Activated CD4-positive, alpha-beta T cell treated with anti-CD3 and anti-CD28 coated beads, Interleukin-10, Interleukin-2, amounts not matched to agents 100 ng/mL and 50 ng/mL, durations not matched to agents 16 hours and 8 hours (primary cell): ENCODE data around the gene PROC.
"Not testable (repeated sequence)": the region's sequence is repeated elsewhere in the genome, so short reads cannot be mapped to it uniquely, and the experiment has no call there.

Experiments used
- DNase-seq: peaks from one replicate; pipeline ENCODE4 v3.0.0-alpha.2; 2020

Gene PROC

DNA sequence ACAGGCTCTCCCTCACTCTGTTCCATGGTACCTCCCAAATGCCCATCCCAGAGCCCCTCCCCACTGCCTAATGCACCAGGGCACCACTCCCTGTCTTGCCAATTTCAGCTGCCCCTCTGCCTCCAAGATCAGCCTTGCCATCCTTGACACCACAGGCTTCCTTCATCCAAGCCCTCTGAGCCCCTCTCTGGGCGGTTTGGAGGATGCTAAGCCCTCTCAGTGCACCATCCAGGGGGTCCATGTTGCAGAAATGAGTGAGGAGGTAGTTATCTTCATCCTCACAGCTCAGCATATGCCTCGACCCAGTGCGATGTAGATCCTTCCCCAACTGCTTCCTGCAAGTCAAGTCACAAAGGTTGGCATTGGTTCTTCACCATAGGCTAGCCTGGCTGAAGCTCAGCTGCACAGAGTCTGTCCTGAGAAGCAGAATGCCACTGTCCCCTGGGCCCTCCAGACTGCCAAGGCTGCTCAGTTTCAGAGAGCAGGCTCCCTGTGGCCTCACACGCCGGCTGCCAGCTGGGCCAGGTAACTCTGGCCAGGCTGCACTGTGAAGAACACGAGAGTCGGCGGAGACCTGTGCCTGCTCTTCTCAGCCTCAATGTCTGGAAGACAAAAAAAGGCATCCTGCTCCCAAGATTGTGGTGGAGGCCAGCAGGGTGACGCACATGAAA lies 20.5 kb upstream of the PROC start:
- no peak for DNase-seq

DNA sequence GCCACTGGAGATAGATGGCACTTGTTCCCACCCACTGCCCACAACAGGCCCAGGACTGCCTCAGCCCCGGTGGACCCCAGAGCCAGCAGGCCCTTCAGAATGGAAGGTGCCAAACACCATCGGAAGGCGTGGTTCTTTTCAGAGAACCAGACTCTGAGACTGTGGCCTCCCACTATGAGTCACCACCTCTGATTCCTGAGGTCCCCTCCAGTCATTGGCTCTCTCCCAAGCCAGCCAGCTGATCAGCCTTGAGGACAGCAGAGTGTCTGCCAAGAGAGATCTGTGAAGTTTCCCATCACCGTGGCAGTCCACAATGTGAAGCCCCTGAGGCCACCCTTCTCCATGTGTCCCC lies 20.0 kb upstream of the PROC start:
- peak; percentile 84 for DNase-seq

DNA sequence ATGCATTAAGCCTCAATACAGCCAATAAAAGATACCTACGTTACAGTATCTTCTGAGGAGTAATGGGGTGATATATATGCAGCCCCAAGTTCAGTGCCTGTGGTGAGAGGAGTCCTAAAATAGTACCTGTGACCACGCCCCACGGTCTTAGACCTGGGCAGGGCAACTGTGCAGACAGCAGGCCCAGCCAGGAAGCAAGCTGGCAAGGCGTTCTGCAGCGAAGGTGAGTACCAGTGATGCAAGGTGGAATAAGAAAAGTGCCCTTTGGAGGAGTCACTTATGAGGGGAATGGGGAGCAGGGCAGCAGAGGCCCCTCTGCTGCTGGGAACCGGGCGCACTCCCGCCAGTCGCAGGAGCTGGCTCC lies 17.7 kb upstream of the PROC start:
- DNase-seq: no peak

DNA sequence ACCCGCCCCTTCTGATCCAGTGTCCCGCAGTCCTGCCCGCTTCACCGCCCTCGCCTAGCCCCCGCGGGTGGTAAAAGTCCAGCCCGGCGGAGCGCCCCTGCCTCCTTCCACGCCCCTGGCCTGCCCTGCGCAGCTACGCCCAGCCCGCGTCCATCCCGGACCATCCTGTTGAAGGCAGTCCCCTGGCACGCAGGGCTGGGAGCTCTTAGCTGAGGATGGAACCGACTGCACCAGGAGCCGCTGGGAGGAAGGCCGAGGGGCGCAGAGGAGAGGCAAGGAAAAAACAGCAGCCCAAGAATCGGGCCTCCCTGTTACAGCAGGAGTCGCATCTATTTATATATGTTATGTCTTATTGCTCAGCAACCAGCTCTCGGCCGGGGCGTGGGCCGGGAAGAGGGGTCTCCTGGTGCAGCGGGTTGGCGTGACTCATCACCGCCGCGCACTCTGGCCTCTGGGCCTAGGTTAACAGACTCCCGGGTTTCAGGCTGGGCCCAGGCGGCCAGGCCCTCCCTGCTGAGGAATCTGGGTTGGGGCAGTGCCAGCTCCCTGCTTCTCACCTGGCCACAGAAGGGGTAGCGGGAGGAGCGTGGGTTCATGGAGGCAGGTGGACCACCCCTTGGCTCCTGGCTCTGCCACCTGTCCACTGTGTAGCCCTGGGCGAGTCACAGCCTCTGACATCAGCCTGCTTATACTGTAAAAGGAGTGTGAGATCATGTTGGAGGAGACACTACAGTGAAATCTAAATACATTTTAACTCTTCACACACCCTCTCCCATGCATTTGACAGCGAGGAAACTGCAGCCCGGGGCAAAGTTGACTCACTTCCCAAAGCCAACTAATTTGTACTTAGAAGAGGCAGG lies 17.1 kb upstream of the PROC start:
- peak; percentile 41 for DNase-seq

DNA sequence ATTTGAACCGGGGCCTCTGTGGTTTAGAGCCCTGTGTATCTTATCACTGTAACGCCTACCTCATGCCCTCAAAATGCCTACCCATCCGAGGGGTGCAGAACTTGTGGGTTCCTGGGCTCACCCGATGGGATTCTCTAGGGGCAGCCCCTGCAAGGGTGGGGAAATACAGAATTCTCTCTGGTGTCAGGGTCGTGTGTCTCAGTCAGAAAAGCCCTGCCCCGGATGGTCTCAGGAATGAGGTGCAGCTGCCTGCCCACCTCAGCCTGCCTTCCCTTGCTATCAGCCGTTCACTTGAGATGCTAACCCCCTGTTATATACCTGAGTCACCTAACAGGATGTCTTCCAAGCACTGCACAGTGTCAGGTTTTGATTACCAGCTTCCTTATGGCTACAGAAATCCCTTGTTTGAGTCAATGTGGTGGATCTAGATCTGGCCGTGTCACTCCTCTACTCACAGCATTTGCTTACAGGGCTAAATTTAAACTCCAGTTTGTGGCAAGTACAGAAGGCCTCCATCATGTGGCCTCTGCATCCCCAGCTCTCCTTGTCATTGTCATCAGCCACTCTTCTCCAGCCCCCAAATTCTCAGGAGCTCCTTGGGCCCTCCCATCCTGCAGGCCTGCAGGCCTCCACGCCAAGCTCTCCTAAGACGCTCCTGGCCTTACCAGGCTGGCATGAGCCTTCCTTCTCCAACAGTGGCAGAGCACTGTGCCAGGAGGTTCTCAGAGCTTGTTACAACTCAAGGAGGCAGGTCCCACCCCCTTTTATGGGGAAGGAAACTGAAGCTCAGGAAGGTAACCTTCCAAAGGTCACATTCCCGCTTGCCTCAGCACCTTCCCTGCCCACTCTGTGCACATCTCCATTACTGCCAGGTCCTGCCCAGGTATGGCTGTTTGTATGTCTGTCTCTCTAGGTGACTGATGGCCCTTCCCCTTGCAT lies 16.2 kb upstream of the PROC start:
- DNase-seq: peak; percentile 38

DNA sequence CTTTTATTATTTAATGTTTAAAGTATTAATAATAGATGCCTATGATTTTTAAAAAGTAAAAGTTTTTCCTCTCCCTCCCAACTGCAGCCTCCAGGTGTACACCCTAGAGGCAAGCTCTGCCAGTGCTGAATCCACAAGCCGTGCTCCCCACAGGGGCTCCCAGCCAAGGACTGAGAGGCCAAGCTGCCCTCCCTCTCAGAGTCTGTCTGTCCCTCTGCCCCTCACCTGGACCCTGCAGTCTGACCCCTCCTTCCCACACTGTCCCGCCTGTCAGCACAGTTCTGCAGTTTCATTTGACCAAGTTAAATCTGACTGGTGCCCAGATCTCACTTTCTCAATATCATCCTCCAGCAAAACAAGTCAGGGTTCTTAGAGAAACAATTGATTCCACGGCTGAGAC lies 14.8 kb upstream of the PROC start:
- no peak for DNase-seq

DNA sequence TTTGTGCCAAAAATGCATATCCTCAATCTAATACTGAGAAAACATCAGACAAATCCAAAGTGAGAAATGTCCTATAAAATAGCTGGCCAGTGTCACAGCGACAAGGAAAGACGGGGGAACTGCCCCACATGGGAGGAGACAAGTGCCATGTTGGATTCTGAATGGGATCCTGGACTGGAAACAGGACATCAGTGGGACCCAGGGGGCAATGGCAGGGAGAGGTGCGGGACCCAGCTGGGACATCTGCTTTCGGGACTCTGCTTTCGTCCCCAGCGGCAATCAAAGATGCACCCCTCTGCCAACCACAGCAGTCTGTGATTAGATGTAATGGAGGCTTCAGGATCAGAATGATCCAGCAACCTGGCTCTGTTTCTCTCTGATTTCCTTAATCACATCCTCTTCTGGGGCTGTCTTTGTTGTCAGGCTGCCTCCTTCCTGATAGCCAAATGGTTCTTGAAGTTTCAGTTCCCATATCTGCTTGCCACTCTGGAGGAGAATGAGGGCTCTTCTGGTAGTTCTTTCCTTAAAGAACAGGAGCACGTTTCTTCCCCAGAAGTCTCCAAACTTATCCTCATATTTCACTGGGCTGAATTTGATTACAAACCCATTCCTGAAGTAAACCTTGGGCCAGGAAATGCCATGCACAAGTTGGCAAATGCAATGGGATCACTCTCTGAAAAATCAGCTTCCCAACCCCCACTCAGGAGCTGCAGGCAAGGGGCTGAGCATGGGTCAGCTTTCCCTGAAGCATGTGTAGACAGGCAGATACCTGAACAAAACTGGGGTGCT lies 13.6 kb upstream of the PROC start:
- no peak for DNase-seq

DNA sequence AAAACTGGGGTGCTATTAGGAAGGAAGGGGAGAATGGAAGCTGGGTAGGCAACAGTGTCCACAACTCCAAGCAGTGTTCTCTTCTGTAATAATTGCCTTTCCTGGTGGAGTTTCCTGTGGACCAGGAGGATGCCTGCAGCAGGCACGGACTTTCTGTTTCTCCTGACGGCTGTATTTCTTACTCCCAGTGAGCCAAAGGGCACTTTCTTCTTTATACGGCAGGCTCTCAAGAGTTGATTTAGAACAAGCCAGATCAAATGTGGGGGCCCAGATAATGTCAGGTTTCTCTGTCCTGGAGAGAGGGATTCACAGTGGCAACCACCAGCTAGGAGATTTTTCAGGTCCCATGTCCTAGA lies 13.0 kb upstream of the PROC start:
- no peak for DNase-seq

DNA sequence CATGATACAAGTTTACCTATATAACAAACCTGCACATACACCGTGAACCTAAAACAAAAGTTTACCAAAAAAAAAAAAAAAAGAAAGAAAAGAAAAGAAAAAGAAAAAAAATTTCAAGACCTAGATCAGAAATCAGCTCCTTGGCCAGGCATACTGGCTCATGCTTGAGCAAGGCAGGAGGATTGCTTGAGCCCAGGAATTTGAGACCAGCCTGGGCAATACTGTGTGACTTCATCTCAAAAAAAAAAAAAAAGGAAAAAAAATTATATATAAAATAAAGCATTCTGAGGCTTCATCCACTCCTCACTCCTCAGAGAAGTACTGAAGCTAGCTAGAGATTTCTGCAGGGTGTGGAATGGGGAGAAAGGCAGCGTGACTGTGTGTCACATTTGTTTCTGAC lies 11.8 kb upstream of the PROC start:
- no peak for DNase-seq

DNA sequence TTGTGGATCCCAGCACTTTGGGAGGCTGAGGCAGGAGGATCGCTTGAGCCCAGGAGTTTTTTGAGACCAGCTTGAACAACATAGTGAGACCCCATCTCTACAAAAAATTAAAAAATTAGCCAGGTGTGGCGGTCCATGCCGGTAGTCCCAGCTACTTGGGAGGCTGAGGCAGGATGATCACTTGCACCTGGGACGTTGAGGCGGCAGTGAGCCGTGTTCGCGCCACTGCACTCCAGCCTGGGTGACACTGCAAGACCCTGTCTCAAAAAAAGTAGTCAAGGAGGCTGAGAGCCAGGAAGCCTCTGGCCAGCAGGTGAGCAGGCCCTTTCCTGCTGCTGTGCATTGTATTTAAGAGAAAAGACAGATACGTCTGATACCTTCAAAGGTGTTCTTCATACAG lies 11.1 kb upstream of the PROC start:
- DNase-seq: no peak

DNA sequence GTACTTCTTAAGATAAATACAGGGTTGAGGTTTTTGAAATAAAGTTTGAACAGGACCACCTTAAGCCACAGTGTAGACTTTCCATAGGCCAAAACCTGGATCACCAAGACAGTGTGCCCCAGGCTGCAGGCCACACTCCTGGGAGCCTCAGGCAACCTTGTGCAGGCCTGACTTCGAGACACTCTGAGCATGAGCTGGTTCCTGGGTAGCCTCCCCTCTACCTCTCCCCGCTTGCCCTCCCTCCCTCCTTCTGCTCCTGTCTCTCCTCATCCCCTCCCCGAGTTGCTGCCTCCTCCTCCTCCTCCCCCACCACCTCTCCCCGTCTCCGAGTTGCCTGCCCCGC lies 10.6 kb upstream of the PROC start:
- DNase-seq: no peak

DNA sequence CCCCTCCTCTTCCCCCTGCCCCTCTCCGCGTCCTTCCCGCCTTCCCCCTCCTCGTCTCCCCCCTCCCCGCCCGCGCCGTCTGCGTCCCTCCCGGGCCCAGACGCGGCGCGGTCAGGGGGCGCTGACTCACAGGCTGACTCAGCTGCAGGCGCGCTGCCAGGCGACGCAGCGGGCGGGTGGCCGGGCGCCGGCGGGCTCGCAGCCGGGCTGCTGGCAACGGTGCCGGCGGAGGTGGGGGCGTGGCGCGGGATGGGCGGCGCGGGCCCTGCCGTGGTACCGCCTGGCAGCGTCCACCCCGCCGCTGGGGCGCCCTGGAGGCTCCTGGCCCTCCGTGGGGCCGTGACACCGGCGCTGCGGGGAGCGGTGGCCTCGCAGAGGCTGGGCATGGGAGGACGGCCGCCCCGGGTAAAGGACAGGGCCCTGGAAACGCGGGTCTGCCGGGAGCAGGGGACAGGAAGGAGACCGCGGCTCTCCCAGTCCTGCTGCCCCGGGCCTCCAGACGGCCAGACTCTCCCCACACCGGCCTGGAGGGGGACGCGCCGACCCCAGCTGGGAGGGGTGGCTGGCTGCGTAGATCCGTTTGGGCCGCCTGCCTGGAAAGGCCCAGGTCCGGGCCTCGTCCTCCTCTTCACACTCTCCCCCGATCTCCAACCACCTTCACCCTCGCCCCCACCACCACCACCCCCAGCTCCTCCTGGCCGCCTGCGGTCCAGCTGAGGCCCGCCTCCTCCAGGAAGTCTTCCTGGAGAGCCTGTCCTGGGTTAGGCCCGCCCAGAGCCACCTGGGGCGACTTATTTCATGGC lies 10.0 kb upstream of the PROC start:
- peak; percentile 92 for DNase-seq

DNA sequence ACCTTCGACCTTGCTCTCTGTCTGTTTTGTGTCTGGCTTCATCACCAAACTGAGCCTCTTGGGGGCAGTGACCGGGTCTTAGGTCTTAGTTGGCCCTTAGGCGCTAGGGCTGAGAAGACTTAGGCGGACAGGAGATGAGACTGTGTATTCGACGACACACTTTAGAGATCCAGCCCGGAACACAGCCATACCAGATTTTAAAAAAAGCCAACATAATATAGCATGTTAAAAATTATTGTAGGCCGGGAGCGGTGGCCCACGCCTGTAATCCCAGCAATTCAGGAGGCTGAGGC lies 9.5 kb upstream of the PROC start:
- DNase-seq: no peak

DNA sequence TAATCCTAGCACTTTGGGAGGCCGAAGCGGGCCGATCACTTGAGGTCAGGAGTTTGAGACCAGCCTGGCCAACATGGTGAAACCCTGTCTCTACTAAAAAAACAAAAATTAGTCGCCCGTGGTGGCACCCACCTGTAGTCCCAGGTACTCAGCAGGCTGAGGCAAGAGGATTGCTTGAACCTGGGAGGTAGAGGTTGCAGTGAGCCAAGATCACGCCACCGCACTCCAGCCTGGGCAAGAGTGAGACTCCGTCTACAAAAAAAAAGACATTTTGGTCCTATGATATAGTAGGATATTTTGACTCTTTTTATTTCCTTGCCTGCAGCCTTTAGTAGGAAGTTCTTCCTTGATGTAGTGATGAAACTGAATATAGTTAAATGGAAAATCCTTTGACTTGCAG lies 8.5 kb upstream of the PROC start:
- DNase-seq: not testable (repeated sequence)

DNA sequence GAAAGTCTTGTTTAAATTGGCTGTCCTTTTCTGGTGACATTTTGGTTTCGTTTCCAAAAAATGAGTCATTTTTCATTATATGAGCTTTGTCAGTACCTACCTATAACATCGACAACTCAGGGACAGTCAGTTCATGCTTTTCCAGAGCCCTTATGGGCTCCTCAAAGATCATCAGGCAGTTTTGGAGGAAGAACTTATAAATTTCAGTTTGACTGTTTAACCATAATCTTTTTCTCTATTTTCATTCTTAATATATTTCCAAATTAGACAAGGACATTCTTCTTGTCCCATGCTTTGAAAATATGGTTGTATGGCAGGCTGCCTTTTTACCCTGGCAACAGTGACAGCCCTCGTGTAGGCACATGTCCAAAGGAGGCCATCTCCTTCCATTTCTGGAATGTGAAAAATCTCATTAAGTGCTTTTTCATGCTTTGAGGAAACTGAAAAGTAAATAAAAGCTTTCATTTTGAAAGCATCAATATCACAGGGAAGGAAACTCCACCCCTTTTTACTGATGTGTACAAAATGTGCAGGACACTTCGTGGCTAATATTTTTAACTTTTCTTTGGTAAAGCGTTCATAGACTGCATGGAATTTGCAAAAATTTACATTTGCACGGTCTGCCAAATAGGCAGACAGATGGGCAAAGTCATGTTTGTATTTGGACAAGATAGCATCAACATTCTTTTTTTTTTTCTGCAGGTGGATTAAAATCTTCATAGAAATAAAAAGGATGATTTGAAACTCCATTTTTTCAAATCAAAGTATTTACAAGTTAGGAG lies 7.2 kb upstream of the PROC start:
- peak; percentile 86 for DNase-seq

DNA sequence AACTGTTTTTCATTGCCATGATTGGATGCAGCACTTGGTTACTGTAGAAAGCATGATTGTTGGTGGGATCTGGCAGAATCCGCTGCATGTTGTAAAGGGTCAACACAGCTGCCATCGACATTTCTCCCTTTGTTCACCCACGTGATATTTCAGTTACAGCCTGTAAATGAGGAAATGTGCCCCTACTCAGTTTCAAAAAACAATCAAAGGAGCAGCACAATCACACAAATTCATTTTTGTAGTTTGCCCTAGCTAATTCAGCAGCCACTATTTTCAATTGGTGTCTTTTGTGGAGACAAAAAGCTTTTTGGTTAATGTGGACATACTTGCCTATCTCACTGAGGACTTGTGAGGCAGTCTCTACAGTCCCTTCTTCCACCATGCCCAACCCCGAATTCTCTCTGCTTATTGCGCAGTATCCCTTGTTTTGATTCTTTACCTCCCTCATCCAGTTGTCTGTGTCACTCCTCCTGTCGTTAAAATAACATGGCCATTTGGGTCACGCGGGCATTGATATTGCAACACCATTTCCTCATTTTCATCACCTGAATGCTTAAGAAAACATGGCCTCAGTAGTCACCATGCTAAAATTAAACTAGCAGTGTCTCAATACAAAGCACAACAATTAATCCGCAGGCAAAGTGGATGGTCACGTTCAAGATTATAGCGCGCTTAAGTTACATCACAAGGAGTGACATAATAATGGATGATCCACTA lies 6.4 kb upstream of the PROC start:
- no peak for DNase-seq

DNA sequence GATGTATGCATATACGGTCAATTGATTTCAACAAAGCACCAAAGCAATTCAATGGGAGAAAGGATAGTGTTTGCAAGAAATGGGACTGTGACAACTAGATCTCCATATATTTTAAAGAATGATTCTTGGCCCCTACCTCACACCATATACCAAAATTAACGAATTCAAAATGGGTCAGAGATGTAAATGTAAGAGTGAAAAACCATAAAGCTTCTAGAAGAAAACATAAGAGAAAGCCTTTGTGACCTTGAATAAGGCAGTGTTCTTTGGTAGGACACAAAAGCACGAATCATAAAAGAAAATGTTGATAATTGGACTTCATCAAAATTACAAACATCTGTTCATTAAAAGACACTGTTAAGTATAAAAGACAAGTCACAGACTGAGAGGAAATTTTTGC lies 5.0 kb upstream of the PROC start:
- no peak for DNase-seq

DNA sequence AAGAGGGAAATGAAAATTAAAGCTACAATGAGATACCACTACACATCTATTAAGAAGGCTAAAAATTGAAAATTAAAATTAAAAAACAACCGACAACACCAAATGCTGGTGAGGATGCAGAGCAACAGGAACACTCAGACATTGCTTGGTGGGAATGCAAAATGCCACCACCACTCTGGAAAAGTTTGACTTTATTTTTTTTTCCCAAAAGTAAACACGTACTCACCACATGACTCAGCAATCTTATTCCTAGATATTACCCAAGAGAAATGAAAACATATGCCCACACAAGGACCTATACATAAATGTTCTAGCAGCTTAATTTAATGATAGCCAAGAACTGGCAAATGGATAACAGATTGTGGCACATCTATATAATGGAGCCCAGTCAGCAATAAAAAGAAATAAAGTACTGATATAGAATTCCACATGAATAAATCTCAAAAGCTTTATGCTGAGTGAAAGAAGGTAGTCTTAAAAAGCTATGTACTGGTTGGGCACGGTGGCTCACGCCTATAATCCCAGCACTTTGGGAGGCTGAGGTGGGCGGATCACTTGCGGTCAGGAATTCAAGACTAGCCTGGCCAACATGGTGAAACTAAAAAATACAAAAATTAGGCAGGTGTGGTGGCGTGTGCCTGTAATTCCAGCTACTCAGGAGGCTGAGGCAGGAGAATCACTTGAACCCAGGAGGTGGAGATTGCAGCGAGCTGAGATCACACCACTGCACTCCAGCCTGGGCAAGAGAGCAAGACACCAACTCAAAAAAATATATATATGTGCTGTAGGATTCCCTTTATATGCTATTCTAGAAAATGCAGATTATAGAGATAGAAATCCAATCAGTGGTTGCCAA lies 4.2 kb upstream of the PROC start:
- DNase-seq: no peak

DNA sequence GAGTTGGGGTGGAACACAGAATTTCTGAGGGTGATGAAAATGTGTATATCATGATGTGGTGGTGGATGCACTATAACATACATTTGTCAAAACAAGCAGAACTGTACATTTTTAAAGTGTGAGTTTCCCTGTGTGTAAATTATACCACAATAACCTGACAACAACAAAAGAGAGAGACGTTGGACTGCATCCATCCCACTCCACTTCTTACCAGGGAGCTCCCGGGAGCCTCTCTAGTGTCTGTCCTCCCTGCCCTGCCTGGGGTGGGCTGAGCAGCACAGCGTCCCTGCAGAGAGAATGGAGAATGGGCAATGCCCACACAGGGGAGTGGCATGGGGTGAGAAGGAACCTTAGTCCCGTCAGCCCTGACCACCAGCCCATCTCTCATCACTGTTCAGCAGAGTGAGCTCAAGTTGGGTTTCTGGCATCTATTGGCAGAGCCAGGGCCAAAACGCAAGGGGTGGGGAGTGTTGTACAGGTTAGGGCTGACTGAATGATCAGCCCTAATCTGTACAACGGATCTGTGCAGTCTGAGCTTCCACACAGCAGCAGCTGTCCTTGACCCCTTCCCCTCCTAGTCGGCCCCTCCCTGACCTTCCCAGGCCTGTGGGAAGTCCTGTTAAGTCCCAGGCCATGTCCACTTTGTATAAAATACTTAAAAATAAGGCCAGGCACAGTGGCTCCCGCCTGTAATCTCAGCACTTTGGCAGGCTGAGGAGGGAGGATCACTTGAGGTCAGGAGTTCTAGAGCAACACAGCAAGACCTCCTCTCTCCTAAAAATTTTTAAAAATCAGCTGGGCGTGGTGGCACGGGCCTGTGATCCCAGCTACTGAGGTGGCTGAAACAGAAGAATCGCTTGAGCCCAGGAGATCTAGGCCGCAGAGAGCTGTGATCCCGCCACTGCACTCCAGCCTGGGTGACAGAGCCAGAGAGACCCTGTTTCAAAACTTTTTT lies 3.3 kb upstream of the PROC start:
- DNase-seq: no peak
